Effector memory CD4-positive, alpha-beta T cell (primary cell): ENCODE results near the gene EBF4.

Experiments
- DNase-seq, 3 donors: peaks; one replicate each; pipeline ENCODE4 v3.0.0-alpha.2; 2020
- H3K27ac ChIP-seq: 2 replicates; pipeline ENCODE4 v1.7.0; 2013; ENCODE audit warnings: mild to moderate bottlenecking, low read length, moderate library complexity; ENCODE audit not compliant: insufficient read depth, poor library complexity, severe bottlenecking
- H3K27me3 ChIP-seq: replicated peaks from 2 replicates; pipeline ENCODE4 v1.7.0; 2013; ENCODE audit warnings: mild to moderate bottlenecking, low read length; ENCODE audit not compliant: insufficient read depth, control insufficient read depth, poor library complexity, severe bottlenecking
- H3K36me3 ChIP-seq: 2 replicates; pipeline ENCODE4 v1.7.0; 2013; ENCODE audit warnings: mild to moderate bottlenecking, low read length, moderate library complexity; ENCODE audit not compliant: control insufficient read depth, insufficient read depth
- H3K4me1 ChIP-seq: 2 replicates; pipeline ENCODE4 v1.7.0; 2013; ENCODE audit warnings: low read length, mild to moderate bottlenecking; ENCODE audit not compliant: control insufficient read depth, insufficient read depth, poor library complexity, severe bottlenecking
- H3K4me3 ChIP-seq: 2 replicates; pipeline ENCODE4 v1.7.0; 2013; ENCODE audit warnings: low read length, low read depth, mild to moderate bottlenecking; ENCODE audit not compliant: insufficient read depth, poor library complexity, severe bottlenecking
- H3K9me3 ChIP-seq: 2 replicates; pipeline ENCODE4 v1.7.0; 2013; ENCODE audit warnings: mild to moderate bottlenecking, low read length, moderate library complexity; ENCODE audit not compliant: control insufficient read depth

EBF4 gene

GRCh38 chr20:2709205-2709981 lies 16.8 kb downstream of the EBF4 start:
- H3K9me3 ChIP-seq: no peaks in the 10 kb centered on the region
- no peak for DNase-seq
- H3K4me1 ChIP-seq: no peaks in the 10 kb centered on the region
- H3K27me3 ChIP-seq: peaks cover 2% of the 10 kb centered on the region
- no peak overlapping the region for H3K27ac ChIP-seq
- H3K36me3 ChIP-seq: no peaks in the 10 kb centered on the region
- no peak overlapping the region for H3K4me3 ChIP-seq

GRCh38 chr20:2713285-2713684 lies 20.7 kb downstream of the EBF4 start:
- no peak for DNase-seq

DNA sequence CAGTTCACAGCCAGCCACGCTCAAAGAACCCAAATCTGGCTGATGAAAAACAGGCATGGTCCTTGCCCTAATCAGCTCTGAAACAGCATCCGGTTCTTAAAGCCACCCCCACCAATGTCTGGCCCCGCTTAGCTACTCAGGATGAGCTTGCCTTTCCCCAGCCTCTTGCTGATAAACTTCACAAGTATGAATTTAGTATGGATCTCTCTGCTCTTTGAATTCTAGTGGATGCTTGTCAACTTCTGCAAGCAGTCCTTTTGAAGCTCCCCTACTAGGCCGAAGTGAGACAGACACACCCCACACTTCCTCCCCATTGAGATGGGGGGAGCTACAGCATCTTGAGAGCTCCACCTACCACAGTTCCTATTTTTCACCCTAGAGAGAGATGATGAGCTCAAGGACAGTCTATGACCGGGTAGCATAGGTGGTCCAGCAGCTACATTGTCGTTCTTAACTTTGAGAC lies 36.7 kb downstream of the EBF4 start:
- no peaks in the 10 kb centered on the region for H3K9me3 ChIP-seq
- DNase-seq: no peak
- H3K4me1 ChIP-seq: peaks cover 14% of the 10 kb centered on the region
- no peaks in the 10 kb centered on the region for H3K36me3 ChIP-seq
- H3K27ac ChIP-seq: no peak overlapping the region
- no peaks in the 10 kb centered on the region for H3K27me3 ChIP-seq
- H3K4me3 ChIP-seq: no peak overlapping the region

More at GRCh38 chr20:2713285-2713684, 20.7 kb downstream of the EBF4 start:
- no peaks in the 10 kb centered on the region for H3K36me3 ChIP-seq
- H3K4me1 ChIP-seq: no peaks in the 10 kb centered on the region
- no peaks in the 10 kb centered on the region for H3K27me3 ChIP-seq
- no peak overlapping the region for H3K4me3 ChIP-seq
- H3K27ac ChIP-seq: no peak overlapping the region
- H3K9me3 ChIP-seq: no peaks in the 10 kb centered on the region

GRCh38 chr20:2729791-2730190 lies 37.2 kb downstream of the EBF4 start:
- DNase-seq: no peak
- no peaks in the 10 kb centered on the region for H3K27me3 ChIP-seq
- peaks cover 14% of the 10 kb centered on the region for H3K4me1 ChIP-seq
- no peaks in the 10 kb centered on the region for H3K9me3 ChIP-seq
- H3K27ac ChIP-seq: no peak overlapping the region
- H3K4me3 ChIP-seq: no peak overlapping the region
- H3K36me3 ChIP-seq: no peaks in the 10 kb centered on the region

- no peak for DNase-seq
- H3K36me3 ChIP-seq: no peaks in the 10 kb centered on the region
- peaks cover under 1% of the 10 kb centered on the region for H3K4me1 ChIP-seq
- no peaks in the 10 kb centered on the region for H3K9me3 ChIP-seq
- H3K4me3 ChIP-seq: no peak overlapping the region
- H3K27ac ChIP-seq: no peak overlapping the region
- no peaks in the 10 kb centered on the region for H3K27me3 ChIP-seq
Observed at GRCh38 chr20:2734899-2735298, 42.3 kb downstream of the EBF4 start.

- H3K4me3 ChIP-seq: no peak overlapping the region
- H3K4me1 ChIP-seq: peaks cover 11% of the 10 kb centered on the region
- H3K9me3 ChIP-seq: no peaks in the 10 kb centered on the region
- H3K27ac ChIP-seq: no peak overlapping the region
- no peak for DNase-seq
- no peaks in the 10 kb centered on the region for H3K36me3 ChIP-seq
- H3K27me3 ChIP-seq: no peaks in the 10 kb centered on the region
Observed at GRCh38 chr20:2736441-2736840, 43.9 kb downstream of the EBF4 start.

- no peaks in the 10 kb centered on the region for H3K9me3 ChIP-seq
- DNase-seq: no peak
- H3K36me3 ChIP-seq: no peaks in the 10 kb centered on the region
- no peak overlapping the region for H3K4me3 ChIP-seq
- H3K4me1 ChIP-seq: peaks cover 29% of the 10 kb centered on the region
- no peaks in the 10 kb centered on the region for H3K27me3 ChIP-seq
- no peak overlapping the region for H3K27ac ChIP-seq
Observed at GRCh38 chr20:2738331-2739041, 45.9 kb downstream of the EBF4 start.

DNA sequence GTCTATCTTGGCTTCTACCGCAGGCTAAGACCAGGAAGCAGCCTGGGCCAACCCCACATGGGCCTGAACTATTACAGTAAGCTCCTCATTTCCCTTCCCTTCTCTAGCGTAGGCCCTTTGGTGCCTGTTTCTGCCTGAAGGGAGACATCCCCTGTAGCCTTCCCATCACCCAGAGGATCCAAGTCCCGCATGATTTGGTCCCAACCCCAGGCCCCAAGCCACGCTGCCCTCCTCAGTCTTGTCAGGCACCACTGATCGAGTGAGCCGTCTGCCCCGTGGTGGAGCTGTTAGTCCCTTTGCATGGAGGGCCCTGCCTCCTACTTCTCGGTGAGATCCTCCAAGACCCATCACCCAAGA lies 46.4 kb downstream of the EBF4 start:
- DNase-seq: no peak
- H3K4me1 ChIP-seq: peaks cover 29% of the 10 kb centered on the region
- no peaks in the 10 kb centered on the region for H3K9me3 ChIP-seq
- no peak overlapping the region for H3K4me3 ChIP-seq
- H3K27me3 ChIP-seq: no peaks in the 10 kb centered on the region
- H3K36me3 ChIP-seq: no peaks in the 10 kb centered on the region
- H3K27ac ChIP-seq: no peak overlapping the region

DNA sequence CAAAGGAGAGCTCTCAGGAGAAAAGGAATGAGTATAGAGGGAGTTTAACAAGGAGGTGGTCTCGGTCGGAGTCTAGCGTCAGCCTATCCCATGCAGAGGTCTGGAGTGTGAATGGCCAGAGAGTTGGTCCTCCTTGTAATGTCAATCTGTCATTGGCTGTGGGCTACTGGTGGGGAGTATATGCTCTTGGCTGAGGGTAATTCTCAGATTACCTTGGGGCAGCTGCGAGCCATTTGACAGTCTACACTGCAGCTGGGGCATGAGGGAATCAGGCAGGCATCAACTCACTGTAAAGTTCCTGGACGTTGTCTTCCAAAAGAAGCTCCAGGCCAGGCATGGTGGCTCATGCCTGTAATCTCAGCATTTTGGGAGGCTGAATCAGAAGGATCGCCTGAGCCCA lies 48.1 kb downstream of the EBF4 start:
- peaks cover 29% of the 10 kb centered on the region for H3K4me1 ChIP-seq
- H3K36me3 ChIP-seq: no peaks in the 10 kb centered on the region
- no peak overlapping the region for H3K4me3 ChIP-seq
- H3K9me3 ChIP-seq: no peaks in the 10 kb centered on the region
- H3K27me3 ChIP-seq: no peaks in the 10 kb centered on the region
- DNase-seq: no peak
- no peak overlapping the region for H3K27ac ChIP-seq

DNA sequence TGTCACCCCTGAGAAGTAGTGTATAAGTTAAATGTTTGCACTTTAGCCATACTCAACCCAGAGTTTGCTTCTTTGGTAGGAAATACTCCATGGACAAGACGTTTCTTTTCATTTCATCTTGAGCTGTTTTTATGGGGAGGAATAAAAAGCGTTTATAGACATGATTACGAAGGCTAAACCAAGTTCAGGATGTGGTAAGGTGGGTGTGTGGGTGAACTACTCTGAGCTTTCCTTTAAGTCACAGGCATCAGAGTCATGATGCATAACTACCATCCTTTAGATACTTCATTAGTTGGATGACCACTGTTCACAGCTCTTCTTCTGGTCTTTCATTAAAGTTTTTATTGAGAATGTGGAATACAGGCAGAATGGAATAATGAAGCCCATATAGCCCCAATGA lies 48.9 kb downstream of the EBF4 start:
- Histone ChIP-seq H3K4me1 (peaks cover 29% of the 10 kb centered on the region), H3K9me3 (no peaks in the 10 kb centered on the region), H3K27me3 (no peaks in the 10 kb centered on the region), H3K36me3 (no peaks in the 10 kb centered on the region), H3K4me3 (no peak overlapping the region), H3K27ac (peak overlapping the region; percentile 23)
- DNase-seq: no peak
